ENCODE results near the gene PROB1.
"Not testable (repeated sequence)": the region's sequence is repeated elsewhere in the genome, so short reads cannot be mapped to it uniquely, and the experiment has no call there.

The PROB1 gene

GRCh38 chr5:139392324-139392677, 2.6 kb downstream of the PROB1 start:
- DNase-seq (ENCODE audit: low spot score): no peak

- no peak for DNase-seq (ENCODE audit: low spot score)
Observed at GRCh38 chr5:139391570-139392323, 3.2 kb downstream of the PROB1 start.

GRCh38 chr5:139390639-139391569, 4.0 kb downstream of the PROB1 start:
- no peak for DNase-seq (ENCODE audit: low spot score)

- no peak for DNase-seq (ENCODE audit: low spot score)
Observed at GRCh38 chr5:139389701-139390638, 4.9 kb downstream of the PROB1 start, which contains the start of gene MZB1. MZB1 (minus strand) TSS chr5:139389913; CDS start chr5:139389856, 57 bp downstream.

- DNase-seq (ENCODE audit: low spot score): peak; percentile 55
Observed at GRCh38 chr5:139388198-139388821, 6.6 kb downstream of the PROB1 start.

- DNase-seq (ENCODE audit: low spot score): no peak
Observed at GRCh38 chr5:139387611-139388197, 7.2 kb downstream of the PROB1 start.

GRCh38 chr5:139386956-139387355, 7.9 kb downstream of the PROB1 start:
- not testable (repeated sequence) for DNase-seq (ENCODE audit: low spot score)

- DNase-seq (ENCODE audit: low spot score): no peak
Observed at GRCh38 chr5:139386050-139386438, 8.9 kb downstream of the PROB1 start.

GRCh38 chr5:139385061-139386049, 9.5 kb downstream of the PROB1 start:
- DNase-seq (ENCODE audit: low spot score): peak; percentile 62

- no peak for DNase-seq (ENCODE audit: low spot score)
Observed at GRCh38 chr5:139384591-139385051, 10.3 kb downstream of the PROB1 start.

- DNase-seq (ENCODE audit: low spot score): no peak
Observed at GRCh38 chr5:139383993-139384590, 10.8 kb downstream of the PROB1 start.

GRCh38 chr5:139383275-139383992, 11.5 kb downstream of the PROB1 start, which contains the start of gene SLC23A1:
SLC23A1 (minus strand) TSS chr5:139383297; CDS start chr5:139383253, 44 bp downstream.
- DNase-seq (ENCODE audit: low spot score): no peak

- no peak for DNase-seq (ENCODE audit: low spot score)
Observed at GRCh38 chr5:139382807-139383206, 12.1 kb downstream of the PROB1 start.

GRCh38 chr5:139381837-139382761, 12.8 kb downstream of the PROB1 start:
- no peak for DNase-seq (ENCODE audit: low spot score)

- no peak for DNase-seq (ENCODE audit: low spot score)
Observed at GRCh38 chr5:139379626-139380449, 15.1 kb downstream of the PROB1 start.

- DNase-seq (ENCODE audit: low spot score): no peak
Observed at GRCh38 chr5:139378941-139379361, 16.0 kb downstream of the PROB1 start.
